Upper lobe of right lung (tissue), 1 donor: ENCODE results near the gene INSYN2B. TPM values are rescaled to one million over a fixed set of nuclear protein-coding genes. Genes with fewer than 3 reads are reported as not detected.

Experiments used
- microRNA-seq: library from miRNA; unstranded; fragments of <30 nt; microRNA quantifications from one replicate; pipeline ENCODE4 v1.2.0, GENCODE V29; 2020; ENCODE audit warnings: borderline microRNAs expressed
- total RNA-seq: library from RNA; stranded (reverse); fragmentation: NEBNext Ultra II Directional; extraction: Animal tissue kit (Norgen Biotek cat#: 25700); gene quantifications from one replicate; pipeline ENCODE4 v1.2.1, GENCODE V29; 2021
- donor health status: DM: no; HTN: yes; CAD: no; lungs with severe emphysema.

INSYN2B gene
- total RNA-seq, 1 donor from 2014 or later: 0.17 TPM

Small RNA genes within 50 kb of the gene (microRNA-seq; reads per million reads assigned to microRNA genes)
- gene MIR378E: not detected

Other genes with a start within 250 kb of the INSYN2B start
- not detected for gene FOXI1, start 125.4 kb upstream of the INSYN2B start, total RNA-seq